Right lobe of liver (tissue), 4 donors: ENCODE measurements around the gene POLR1A.

ENCODE experiments used
- CTCF ChIP-seq, 4 donors: fragments of 200-600 bp in 3 of 4; fragments of 450-650 bp in 1 of 4; IDR thresholded peaks; one replicate each; pipeline versions ENCODE4 v1.5.1 to v1.8.0; 2016 to 2022; ENCODE audit warnings: antibody characterized with exemption in 4 of 4, mild to moderate bottlenecking in 2 of 4
- POLR2A ChIP-seq: fragments of 450-650 bp; IDR thresholded peaks from one replicate; pipeline ENCODE4 v1.6.1; 2017; ENCODE audit warnings: antibody characterized with exemption, mild to moderate bottlenecking
- donor health status: DM: no; HTN: no; CAD: no.
- donor health status: DM: no; HTN: no; CAD: no.
- donor health status: DM: no; HTN: yes; CAD: no.

GRCh38 chr2:86068648-86069047 lies 37.0 kb downstream of the POLR1A start:
- TF ChIP-seq CTCF (IDR thresholded peaks at IDR 0.05) (no peak), POLR2A (no peak)
